HL-60 (cell line): ENCODE measurements around the gene NEURL1.

Experiments used
- CTCF ChIP-seq: IDR thresholded peaks from one replicate; pipeline ENCODE4 v1.5.1; 2011; ENCODE audit warnings: low read length, control low read depth, inconsistent platforms; ENCODE audit not compliant: insufficient read depth
- REST ChIP-seq: IDR thresholded peaks from 2 replicates; pipeline ENCODE4 v1.6.1; 2012; ENCODE audit warnings: low read depth; ENCODE audit not compliant: insufficient replicate concordance

DNA sequence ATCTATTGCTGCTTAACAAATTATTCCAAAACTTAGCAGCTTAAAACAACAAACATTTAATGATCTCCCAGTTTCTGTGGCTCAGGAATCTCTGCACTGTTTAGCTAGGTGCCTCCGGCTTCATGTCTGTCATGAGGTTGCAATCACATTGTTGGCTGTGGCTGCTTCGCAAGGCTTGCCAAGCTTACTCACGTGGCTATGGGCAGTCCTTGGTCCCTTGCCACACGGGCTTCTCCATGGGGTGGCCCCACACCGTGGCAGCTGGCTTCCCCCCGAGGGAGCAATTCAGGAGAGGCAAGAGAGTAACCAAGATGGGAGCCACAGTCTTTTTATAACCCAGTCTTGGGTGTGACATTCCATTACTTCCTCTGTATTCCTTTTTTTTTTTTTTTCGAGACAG, 67.4 kb downstream of the NEURL1 start:
- TF ChIP-seq CTCF = no peak
- TF ChIP-seq REST = no peak
